Endothelial cell (in vitro differentiated cells): ENCODE data around the gene TRMT11. TPM values are rescaled to one million over a fixed set of nuclear protein-coding genes. Genes with fewer than 3 reads are reported as not detected.

ENCODE experiments used
- DNase-seq: peaks from one replicate; pipeline ENCODE4 v3.0.0; 2021; ENCODE audit warnings: low spot score
- H3K27ac Mint-ChIP-seq: one replicate; pipeline ENCODE4 v1.8.0; 2021; ENCODE audit warnings: mixed read lengths, inconsistent platforms; ENCODE audit not compliant: unreplicated experiment
- H3K27me3 Mint-ChIP-seq: one replicate; pipeline ENCODE4 v1.8.0; 2021; ENCODE audit warnings: mild to moderate bottlenecking, moderate library complexity, mixed read lengths, inconsistent platforms; ENCODE audit not compliant: unreplicated experiment
- H3K36me3 Mint-ChIP-seq: one replicate; pipeline ENCODE4 v1.8.0; 2021; ENCODE audit warnings: mild to moderate bottlenecking, low read depth, mixed read lengths, inconsistent platforms; ENCODE audit not compliant: unreplicated experiment
- H3K4me1 Mint-ChIP-seq: one replicate; pipeline ENCODE4 v1.8.0; 2021; ENCODE audit warnings: mild to moderate bottlenecking, mixed read lengths, inconsistent platforms; ENCODE audit not compliant: unreplicated experiment
- H3K4me3 Mint-ChIP-seq: one replicate; pipeline ENCODE4 v1.8.0; 2021; ENCODE audit warnings: mild to moderate bottlenecking, mixed read lengths, inconsistent platforms; ENCODE audit not compliant: unreplicated experiment
- H3K9me3 Mint-ChIP-seq: one replicate; pipeline ENCODE4 v1.8.0; 2021; ENCODE audit warnings: mixed read lengths, inconsistent platforms; ENCODE audit not compliant: unreplicated experiment
- total RNA-seq: library from RNA; stranded (reverse); fragmentation: NEBNext Ultra II Directional; extraction: Animal tissue kit (Norgen Biotek cat#: 25700); gene quantifications from one replicate; pipeline ENCODE4 v1.2.1, GENCODE V29; 2021; ENCODE audit not compliant: unreplicated experiment
- TF ChIP-seq, protein P1 (sequence below): fragments of 200-600 bp; sonication (generic); IDR thresholded peaks from one replicate; pipeline ENCODE4 v1.5.0; 2021; ENCODE audit warnings: antibody characterized with exemption; ENCODE audit not compliant: unreplicated experiment

The TRMT11 gene
- total RNA-seq, 1 donor from 2014 or later, result 9.6 TPM

GRCh38 chr6:126040394-126040793 lies 54.1 kb downstream of the TRMT11 start:
- H3K4me3 Mint-ChIP-seq, result no peak overlapping the region
- TF ChIP-seq, protein P1, sequence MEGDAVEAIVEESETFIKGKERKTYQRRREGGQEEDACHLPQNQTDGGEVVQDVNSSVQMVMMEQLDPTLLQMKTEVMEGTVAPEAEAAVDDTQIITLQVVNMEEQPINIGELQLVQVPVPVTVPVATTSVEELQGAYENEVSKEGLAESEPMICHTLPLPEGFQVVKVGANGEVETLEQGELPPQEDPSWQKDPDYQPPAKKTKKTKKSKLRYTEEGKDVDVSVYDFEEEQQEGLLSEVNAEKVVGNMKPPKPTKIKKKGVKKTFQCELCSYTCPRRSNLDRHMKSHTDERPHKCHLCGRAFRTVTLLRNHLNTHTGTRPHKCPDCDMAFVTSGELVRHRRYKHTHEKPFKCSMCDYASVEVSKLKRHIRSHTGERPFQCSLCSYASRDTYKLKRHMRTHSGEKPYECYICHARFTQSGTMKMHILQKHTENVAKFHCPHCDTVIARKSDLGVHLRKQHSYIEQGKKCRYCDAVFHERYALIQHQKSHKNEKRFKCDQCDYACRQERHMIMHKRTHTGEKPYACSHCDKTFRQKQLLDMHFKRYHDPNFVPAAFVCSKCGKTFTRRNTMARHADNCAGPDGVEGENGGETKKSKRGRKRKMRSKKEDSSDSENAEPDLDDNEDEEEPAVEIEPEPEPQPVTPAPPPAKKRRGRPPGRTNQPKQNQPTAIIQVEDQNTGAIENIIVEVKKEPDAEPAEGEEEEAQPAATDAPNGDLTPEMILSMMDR, result no peak
- DNase-seq, result no peak
- H3K36me3 Mint-ChIP-seq, result peaks cover 8% of the 10 kb centered on the region
- H3K27ac Mint-ChIP-seq, result no peak overlapping the region
- no peaks in the 10 kb centered on the region for H3K9me3 Mint-ChIP-seq
- no peaks in the 10 kb centered on the region for H3K27me3 Mint-ChIP-seq
- no peaks in the 10 kb centered on the region for H3K4me1 Mint-ChIP-seq

DNA sequence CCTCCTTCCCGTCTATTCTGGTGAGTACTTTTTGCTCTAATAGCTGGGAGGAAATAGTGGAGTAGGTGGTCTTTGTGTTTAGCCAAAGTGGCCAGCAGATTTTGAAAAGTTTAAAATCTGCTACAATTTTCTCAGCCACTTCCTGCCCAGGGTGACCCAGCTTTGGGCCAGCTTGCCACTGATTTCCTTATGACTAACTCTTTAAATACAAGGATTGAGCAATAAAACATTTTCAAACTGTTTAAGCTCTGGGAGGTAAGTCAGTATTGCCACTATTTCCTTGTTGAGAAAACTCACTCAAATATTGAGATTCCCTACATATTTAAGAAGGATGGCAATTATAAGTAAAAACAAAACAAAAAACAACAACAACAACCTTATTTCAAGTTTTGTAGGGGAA lies 54.5 kb downstream of the TRMT11 start:
- Mint-ChIP-seq H3K36me3 (peaks cover 8% of the 10 kb centered on the region), H3K27ac (no peak overlapping the region), H3K4me1 (no peaks in the 10 kb centered on the region), H3K9me3 (no peaks in the 10 kb centered on the region), H3K4me3 (no peak overlapping the region), H3K27me3 (no peaks in the 10 kb centered on the region)
- TF ChIP-seq, protein P1, result no peak
- no peak for DNase-seq

- Mint-ChIP-seq H3K9me3 (no peaks in the 10 kb centered on the region), H3K27ac (no peak overlapping the region), H3K4me3 (no peak overlapping the region), H3K36me3 (peaks cover 8% of the 10 kb centered on the region), H3K4me1 (no peaks in the 10 kb centered on the region), H3K27me3 (no peaks in the 10 kb centered on the region)
- no peak for DNase-seq
- TF ChIP-seq, protein P1, result no peak
Measured at GRCh38 chr6:126041516-126041915, 55.2 kb downstream of the TRMT11 start.

GRCh38 chr6:126042001-126042419 lies 55.7 kb downstream of the TRMT11 start:
- Mint-ChIP-seq H3K27me3 (no peaks in the 10 kb centered on the region), H3K9me3 (no peaks in the 10 kb centered on the region), H3K27ac (no peak overlapping the region), H3K4me3 (no peak overlapping the region), H3K36me3 (peaks cover 8% of the 10 kb centered on the region), H3K4me1 (no peaks in the 10 kb centered on the region)
- TF ChIP-seq, protein P1, result no peak
- DNase-seq, result no peak

DNA sequence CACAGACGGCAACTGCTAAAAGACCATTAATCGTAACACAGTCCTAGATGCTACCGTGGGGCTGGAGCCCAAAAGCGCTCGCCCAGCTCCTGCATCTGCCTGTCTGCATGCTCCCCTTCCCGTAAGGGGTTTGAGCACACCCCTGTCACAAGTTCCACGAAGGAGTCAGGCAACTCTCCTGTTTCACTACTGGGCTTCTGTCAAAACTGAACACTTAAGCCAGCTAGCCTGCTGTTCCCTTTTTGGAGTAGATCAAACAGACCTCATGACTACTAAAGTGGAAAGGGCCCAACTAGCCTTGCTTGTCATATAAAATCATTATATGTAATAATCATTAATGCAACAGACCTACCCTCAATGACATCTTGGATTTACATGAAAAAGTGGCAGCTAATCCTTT lies 61.3 kb downstream of the TRMT11 start:
- Mint-ChIP-seq H3K27me3 (peaks cover 2% of the 10 kb centered on the region), H3K4me3 (no peak overlapping the region), H3K9me3 (no peaks in the 10 kb centered on the region), H3K36me3 (peaks cover 15% of the 10 kb centered on the region), H3K4me1 (no peaks in the 10 kb centered on the region), H3K27ac (no peak overlapping the region)
- TF ChIP-seq, protein P1, result no peak
- no peak for DNase-seq
